CD4-positive, alpha-beta T cell (primary cell): Measurements from ENCODE around the gene RAP1GAP2. TPM values are rescaled to one million over a fixed set of nuclear protein-coding genes. Genes with fewer than 3 reads are reported as not detected.

Experiments
- ATAC-seq: fragments of 200-7000 bp; cut with Tn5 transposase; one replicate; pipeline ENCODE4 v1.10.0; 2022; ENCODE audit warnings: mild to moderate bottlenecking; ENCODE audit not compliant: poor library complexity
- CTCF ChIA-PET: fragments of 350-600 bp; sonication (Branson Sonifier 250); formaldehyde crosslinking; loops from one replicate; lab custom pipeline; 2021; ENCODE audit warnings: antibody characterized with exemption, inconsistent platforms; lab: Charles Lee
- POLR2A ChIA-PET: fragments of 350-600 bp; sonication (Branson Sonifier 250); formaldehyde crosslinking; loops from one replicate; lab custom pipeline; 2021; ENCODE audit warnings: antibody characterized with exemption, inconsistent platforms; lab: Charles Lee
- DNase-seq, 14 experiments: peaks; one replicate each; pipeline ENCODE4 v3.0.0-alpha.2; 2013 to 2020; ENCODE audit warnings: mixed read lengths in 2 of 14
- H3K27ac ChIP-seq, 2 donors: one replicate each; pipeline versions ENCODE4 v1.5.1 to v1.7.0; 2013; ENCODE audit warnings: low read length in 2 of 2, low read depth in 1 of 2, mild to moderate bottlenecking in 1 of 2
- H3K27me3 ChIP-seq, 2 experiments: 1 replicate in 1 of 2; 2 replicates in 1 of 2; pipeline versions ENCODE4 v1.6.1 to v1.7.0; 2013; ENCODE audit warnings: low read length in 2 of 2, control low read depth in 1 of 2, mild to moderate bottlenecking in 1 of 2, moderate library complexity in 1 of 2; ENCODE audit not compliant: insufficient read depth in 2 of 2, control insufficient read depth in 1 of 2
- H3K36me3 ChIP-seq: one replicate; pipeline ENCODE4 v1.6.1; 2013; ENCODE audit warnings: low read length, control low read depth; ENCODE audit not compliant: insufficient read depth
- H3K4me1 ChIP-seq: one replicate; pipeline ENCODE4 v1.6.1; 2013; ENCODE audit warnings: low read length, control low read depth; ENCODE audit not compliant: insufficient read depth
- H3K4me3 ChIP-seq: one replicate; pipeline ENCODE4 v1.5.1; 2013; ENCODE audit warnings: mild to moderate bottlenecking, low read length, moderate library complexity
- H3K9me3 ChIP-seq, 2 experiments: 1 replicate in 1 of 2; 2 replicates in 1 of 2; pipeline versions ENCODE4 v1.6.1 to v1.7.0; 2013; ENCODE audit warnings: low read length in 2 of 2, mild to moderate bottlenecking in 2 of 2, control low read depth in 1 of 2, moderate library complexity in 1 of 2; ENCODE audit not compliant: control insufficient read depth in 1 of 2, insufficient read depth in 1 of 2
- H3K27ac Mint-ChIP-seq: one replicate; pipeline ENCODE4 v1.8.0; 2020; ENCODE audit warnings: mixed read lengths
- H3K27me3 Mint-ChIP-seq: one replicate; pipeline ENCODE4 v1.8.0; 2021; ENCODE audit warnings: mixed read lengths
- H3K36me3 Mint-ChIP-seq: one replicate; pipeline ENCODE4 v1.8.0; 2021; ENCODE audit warnings: low read depth, mixed read lengths
- H3K4me1 Mint-ChIP-seq: one replicate; pipeline ENCODE4 v1.8.0; 2021; ENCODE audit warnings: low read depth, mixed read lengths
- H3K4me3 Mint-ChIP-seq: one replicate; pipeline ENCODE4 v1.8.0; 2020; ENCODE audit warnings: mild to moderate bottlenecking, mixed read lengths
- H3K9me3 Mint-ChIP-seq: one replicate; pipeline ENCODE4 v1.8.0; 2020; ENCODE audit warnings: mixed read lengths
- intact Hi-C, 2 experiments: fragments of 100-400 bp; cut with DNase I in 1 of 2; cut with micrococcal nuclease in 1 of 2; formaldehyde crosslinking; loops; one replicate each; pipeline versions ENCODE4 v1.15.1 to v1.9.0; 2023 to 2025; cut with DNase I, micrococcal nuclease
- total RNA-seq, 174 experiments: library from RNA in 2 of 174; stranded (reverse) in 2 of 174; gene quantifications; one replicate each; pipeline ENCODE4 v1.2.3 and lab custom pipeline; 2021 to 2026
- TF ChIP-seq, protein P1 (sequence below): fragments of 200-600 bp; IDR thresholded peaks from one replicate; pipeline ENCODE4 v1.8.0; 2022; ENCODE audit warnings: antibody characterized with exemption, mild to moderate bottlenecking

RAP1GAP2 gene
- total RNA-seq, 2 experiments from 2014 or later, result 46.3 to 49.7 TPM

DNA sequence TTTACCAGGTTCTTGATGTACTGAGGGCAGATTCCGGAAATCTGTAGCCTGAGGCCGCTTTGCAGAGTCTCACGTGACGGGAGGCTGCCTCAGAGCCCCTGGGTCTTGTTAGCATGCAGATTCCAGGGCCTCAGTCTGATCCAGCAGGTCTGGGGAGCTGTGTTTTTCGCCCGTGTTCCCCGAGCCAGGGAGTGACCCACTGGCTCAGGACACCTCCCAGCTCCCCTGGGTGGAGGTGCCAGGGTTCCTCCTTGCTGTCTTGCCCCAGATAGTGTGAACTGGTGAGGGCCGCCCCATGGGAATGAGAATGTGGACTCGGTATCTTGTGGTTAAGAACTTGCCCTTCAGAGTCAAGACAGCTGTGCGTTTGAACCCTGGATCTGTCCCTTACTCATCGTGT lies 168.6 kb downstream of the RAP1GAP2 start:
- no peak overlapping the region for H3K27ac Mint-ChIP-seq
- H3K27me3 Mint-ChIP-seq, result no peaks in the 10 kb centered on the region
- TF ChIP-seq, protein P1, sequence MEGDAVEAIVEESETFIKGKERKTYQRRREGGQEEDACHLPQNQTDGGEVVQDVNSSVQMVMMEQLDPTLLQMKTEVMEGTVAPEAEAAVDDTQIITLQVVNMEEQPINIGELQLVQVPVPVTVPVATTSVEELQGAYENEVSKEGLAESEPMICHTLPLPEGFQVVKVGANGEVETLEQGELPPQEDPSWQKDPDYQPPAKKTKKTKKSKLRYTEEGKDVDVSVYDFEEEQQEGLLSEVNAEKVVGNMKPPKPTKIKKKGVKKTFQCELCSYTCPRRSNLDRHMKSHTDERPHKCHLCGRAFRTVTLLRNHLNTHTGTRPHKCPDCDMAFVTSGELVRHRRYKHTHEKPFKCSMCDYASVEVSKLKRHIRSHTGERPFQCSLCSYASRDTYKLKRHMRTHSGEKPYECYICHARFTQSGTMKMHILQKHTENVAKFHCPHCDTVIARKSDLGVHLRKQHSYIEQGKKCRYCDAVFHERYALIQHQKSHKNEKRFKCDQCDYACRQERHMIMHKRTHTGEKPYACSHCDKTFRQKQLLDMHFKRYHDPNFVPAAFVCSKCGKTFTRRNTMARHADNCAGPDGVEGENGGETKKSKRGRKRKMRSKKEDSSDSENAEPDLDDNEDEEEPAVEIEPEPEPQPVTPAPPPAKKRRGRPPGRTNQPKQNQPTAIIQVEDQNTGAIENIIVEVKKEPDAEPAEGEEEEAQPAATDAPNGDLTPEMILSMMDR, result no peak
- Histone ChIP-seq H3K4me3 (no peak overlapping the region), H3K4me1 (no peaks in the 10 kb centered on the region), H3K27ac (no peak overlapping the region), H3K36me3 (peaks cover 56% of the 10 kb centered on the region), H3K27me3 (no peaks in the 10 kb centered on the region), H3K9me3 (no peaks in the 10 kb centered on the region)
- intact Hi-C loops, result no loop called here
- DNase-seq, result no peak
- H3K4me3 Mint-ChIP-seq, result no peak overlapping the region
- CTCF ChIA-PET, result no interaction called here
- peaks cover 46% of the 10 kb centered on the region for H3K36me3 Mint-ChIP-seq
- no peak for ATAC-seq
- no peaks in the 10 kb centered on the region for H3K4me1 Mint-ChIP-seq
- POLR2A ChIA-PET, result no interaction called here
- H3K9me3 Mint-ChIP-seq, result no peaks in the 10 kb centered on the region

DNA sequence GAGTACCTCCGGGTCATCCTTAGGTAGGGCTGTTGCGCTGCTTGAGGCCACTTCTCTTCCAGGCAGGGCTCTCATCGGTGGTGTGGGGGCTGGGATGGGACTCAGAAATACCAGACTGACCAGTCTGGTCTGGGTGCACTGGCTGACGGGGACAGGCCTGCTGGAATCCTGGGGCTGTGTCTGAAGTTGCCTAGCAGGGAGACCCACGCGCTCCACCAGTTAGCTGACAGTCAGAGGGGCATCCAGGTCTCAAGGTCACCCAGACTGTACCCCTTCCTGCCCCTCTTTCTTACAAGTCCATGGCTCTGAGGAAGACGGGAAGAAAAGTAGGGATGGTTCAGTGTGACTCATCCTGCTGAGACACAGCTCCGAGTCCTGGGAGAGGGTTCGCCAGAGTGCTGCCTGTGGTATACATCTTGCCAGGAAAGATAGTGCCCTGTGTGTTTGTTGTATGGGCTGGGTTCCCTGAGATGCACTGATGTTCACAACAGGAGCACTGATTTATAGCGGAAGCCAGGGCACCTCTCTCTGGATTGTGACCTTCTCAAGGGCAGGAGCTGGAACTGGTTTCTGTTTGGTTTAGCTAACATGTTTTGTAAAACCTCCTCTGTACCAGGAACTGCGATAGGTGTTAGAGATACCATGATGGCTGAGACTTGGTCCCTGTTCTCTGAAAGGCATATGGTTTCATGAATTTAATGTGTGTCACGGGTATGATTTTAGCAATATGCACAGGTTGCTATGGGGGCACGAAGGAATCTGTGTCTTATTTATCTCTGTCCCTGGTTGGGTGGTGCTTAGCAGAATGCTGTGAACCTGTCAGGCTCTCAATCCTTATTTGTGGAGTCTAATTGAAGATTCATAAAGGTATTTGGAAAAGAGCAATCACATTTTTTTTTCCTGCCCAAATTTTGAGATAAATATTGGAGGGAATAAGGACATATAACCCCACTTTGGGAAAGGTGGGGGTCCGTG lies 169.7 kb downstream of the RAP1GAP2 start:
- no peaks in the 10 kb centered on the region for H3K9me3 ChIP-seq
- TF ChIP-seq, protein P1, result no peak
- no peaks in the 10 kb centered on the region for H3K9me3 Mint-ChIP-seq
- H3K4me1 Mint-ChIP-seq, result no peaks in the 10 kb centered on the region
- H3K27me3 Mint-ChIP-seq, result no peaks in the 10 kb centered on the region
- H3K27ac Mint-ChIP-seq, result no peak overlapping the region
- H3K4me3 Mint-ChIP-seq, result no peak overlapping the region
- ATAC-seq, result no peak
- H3K27me3 ChIP-seq, result no peaks in the 10 kb centered on the region
- peaks cover 53% of the 10 kb centered on the region for H3K36me3 ChIP-seq
- H3K4me1 ChIP-seq, result no peaks in the 10 kb centered on the region
- no peak overlapping the region for H3K27ac ChIP-seq
- H3K36me3 Mint-ChIP-seq, result peaks cover 46% of the 10 kb centered on the region
- ChIA-PET POLR2A (no interaction called here), CTCF (no interaction called here)
- intact Hi-C loops, result no loop called here
- no peak for DNase-seq
- no peak overlapping the region for H3K4me3 ChIP-seq

DNA sequence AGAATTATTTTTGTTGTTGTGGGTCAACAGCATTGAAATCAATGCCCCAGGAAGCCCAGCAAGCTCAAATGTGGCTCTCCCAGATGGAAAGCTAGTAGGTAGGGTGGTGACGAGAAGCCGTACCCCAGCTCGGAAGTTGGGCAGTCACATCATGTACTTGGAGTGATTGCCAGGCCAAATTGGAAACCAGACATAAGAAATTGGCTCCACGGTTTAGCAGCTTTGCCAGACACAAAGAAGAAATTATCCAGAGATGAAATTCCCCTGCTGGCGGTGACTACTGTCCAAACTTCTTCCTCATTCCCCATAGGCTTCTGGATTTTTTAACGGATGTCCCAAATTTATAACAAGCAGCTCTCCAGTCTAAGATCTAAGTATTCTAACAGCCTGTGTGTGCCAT lies 171.3 kb downstream of the RAP1GAP2 start:
- H3K9me3 Mint-ChIP-seq, result no peaks in the 10 kb centered on the region
- no peak for ATAC-seq
- TF ChIP-seq, protein P1, result no peak
- H3K4me3 ChIP-seq, result no peak overlapping the region
- DNase-seq, result no peak
- H3K27ac Mint-ChIP-seq, result no peak overlapping the region
- H3K4me1 ChIP-seq, result no peaks in the 10 kb centered on the region
- H3K36me3 ChIP-seq, result peaks cover 47% of the 10 kb centered on the region
- H3K27ac ChIP-seq, result no peak overlapping the region
- no peaks in the 10 kb centered on the region for H3K9me3 ChIP-seq
- peaks cover 42% of the 10 kb centered on the region for H3K36me3 Mint-ChIP-seq
- H3K27me3 ChIP-seq, result no peaks in the 10 kb centered on the region
- no peaks in the 10 kb centered on the region for H3K27me3 Mint-ChIP-seq
- ChIA-PET CTCF (no interaction called here), POLR2A (no interaction called here)
- no peaks in the 10 kb centered on the region for H3K4me1 Mint-ChIP-seq
- no peak overlapping the region for H3K4me3 Mint-ChIP-seq
- intact Hi-C loops, result no loop called here
